Hepatocyte (in vitro differentiated cells): Measurements from ENCODE around the gene STEAP4. TPM values are rescaled to one million over a fixed set of nuclear protein-coding genes. Genes with fewer than 3 reads are reported as not detected.

Experiments
- DNase-seq: peaks from one replicate; pipeline ENCODE4 v3.0.0-alpha.2; 2016; ENCODE audit warnings: low spot score
- H2AFZ ChIP-seq: fragments of 200-600 bp; sonication (generic); 2 replicates; pipeline ENCODE4 v1.6.0; 2016; ENCODE audit warnings: antibody characterized with exemption, mild to moderate bottlenecking
- H3K27ac ChIP-seq: fragments of 200-600 bp; sonication (generic); 2 replicates; pipeline ENCODE4 v1.5.1; 2016; ENCODE audit warnings: mild to moderate bottlenecking
- H3K27me3 ChIP-seq: fragments of 200-600 bp; sonication (generic); 2 replicates; pipeline ENCODE4 v1.6.1; 2016
- H3K36me3 ChIP-seq: fragments of 200-600 bp; sonication (generic); replicated peaks from 2 replicates; pipeline ENCODE4 v1.5.1; 2016; ENCODE audit warnings: low read depth; ENCODE audit not compliant: insufficient read depth
- H3K4me1 ChIP-seq: fragments of 200-600 bp; sonication (generic); 2 replicates; pipeline ENCODE4 v1.5.1; 2016; ENCODE audit warnings: mild to moderate bottlenecking, moderate library complexity; ENCODE audit not compliant: insufficient read depth
- H3K4me2 ChIP-seq: fragments of 200-600 bp; sonication (generic); 2 replicates; pipeline ENCODE4 v1.6.0; 2016
- H3K4me3 ChIP-seq: fragments of 200-600 bp; sonication (generic); 2 replicates; pipeline ENCODE4 v1.5.1; 2016; ENCODE audit warnings: mild to moderate bottlenecking
- H3K79me2 ChIP-seq: fragments of 200-600 bp; sonication (generic); 2 replicates; pipeline ENCODE4 v1.6.0; 2017; ENCODE audit warnings: mild to moderate bottlenecking
- H3K9me2 ChIP-seq: fragments of 200-600 bp; sonication (generic); replicated peaks from 2 replicates; pipeline ENCODE4 v1.6.0; 2017; ENCODE audit warnings: mild to moderate bottlenecking; ENCODE audit not compliant: insufficient read depth
- H3K9me3 ChIP-seq: fragments of 200-600 bp; sonication (generic); 2 replicates; pipeline ENCODE4 v1.5.1; 2016; ENCODE audit warnings: low read depth, mild to moderate bottlenecking
- H4K20me1 ChIP-seq: fragments of 200-600 bp; sonication (generic); 2 replicates; pipeline ENCODE4 v1.6.0; 2016; ENCODE audit warnings: mild to moderate bottlenecking; ENCODE audit not compliant: insufficient read depth, poor library complexity, severe bottlenecking
- EZH2 ChIP-seq: fragments of 200-600 bp; sonication (generic); IDR thresholded peaks from 2 replicates; pipeline ENCODE4 v1.6.1; 2016; ENCODE audit warnings: antibody characterized with exemption, mild to moderate bottlenecking, borderline replicate concordance
- EZH2phosphoT487 ChIP-seq: fragments of 200-600 bp; sonication (generic); IDR thresholded peaks from one replicate; pipeline ENCODE4 v1.6.1; 2018; ENCODE audit warnings: antibody characterized with exemption, mild to moderate bottlenecking, low read depth, moderate library complexity; ENCODE audit not compliant: unreplicated experiment, severe bottlenecking
- WGBS: methylation state at CpG from one replicate; pipeline ENCODE4 v1.1.6; 2016; ENCODE audit warnings: low lambda C conversion rate; ENCODE audit errors: missing lambda C conversion rate; 5-methylcytosine and 5-hydroxymethylcytosine counted together
- polyA plus RNA-seq: library from polyadenylated mRNA; unstranded; fragments of >200 nt; fragmentation: Nextera tagmentation; extraction: Ambion mirVana; gene quantifications from 2 replicates; pipeline ENCODE4 v1.2.1, GENCODE V29; 2016
- total RNA-seq: library from RNA; depleted of rRNA; stranded (reverse); fragments of >200 nt; gene quantifications from 2 replicates; pipeline ENCODE4 v1.2.3, GENCODE V29; 2014
- TF ChIP-seq, protein P1 (sequence below): fragments of 200-600 bp; sonication (generic); IDR thresholded peaks from 2 replicates; pipeline ENCODE4 v1.5.1; 2016; ENCODE audit warnings: antibody characterized with exemption, mild to moderate bottlenecking; ENCODE audit not compliant: poor library complexity

Gene STEAP4
- total and polyA plus RNA-seq, 2 experiments from 2014 or later: 1.1 TPM; not detected in 1

DNA sequence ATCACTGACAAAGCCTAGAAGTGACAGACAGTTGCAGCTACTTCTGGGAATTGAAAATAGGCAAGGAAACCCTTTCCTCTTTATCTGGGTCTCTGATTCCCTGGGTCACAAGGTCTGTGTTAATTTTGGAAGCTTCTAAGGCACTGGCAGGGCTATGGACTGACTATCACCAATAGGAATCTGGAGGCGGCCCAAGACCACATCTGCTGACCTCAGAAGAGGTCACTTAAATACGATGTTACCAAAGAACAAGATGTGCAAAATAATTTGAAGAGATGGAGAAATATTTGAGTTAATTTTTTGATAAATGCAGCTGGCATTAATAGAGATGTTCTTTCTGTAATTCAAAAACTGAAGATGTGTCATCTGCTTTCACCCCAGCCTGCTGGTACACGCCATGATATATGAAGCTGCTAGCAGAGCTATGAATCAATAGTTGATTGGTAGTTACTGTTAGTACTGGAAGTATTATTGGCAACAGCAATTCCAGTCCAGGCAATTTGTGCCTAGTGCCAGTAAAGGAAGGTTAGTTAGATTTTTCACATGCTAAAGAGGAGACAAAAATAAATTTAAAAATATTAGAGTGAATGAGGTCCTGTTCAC, 5.5 kb upstream of the STEAP4 start:
- DNase-seq: no peak
- WGBS: 97% methylated on average over 3 of the region's 3 CpGs

DNA sequence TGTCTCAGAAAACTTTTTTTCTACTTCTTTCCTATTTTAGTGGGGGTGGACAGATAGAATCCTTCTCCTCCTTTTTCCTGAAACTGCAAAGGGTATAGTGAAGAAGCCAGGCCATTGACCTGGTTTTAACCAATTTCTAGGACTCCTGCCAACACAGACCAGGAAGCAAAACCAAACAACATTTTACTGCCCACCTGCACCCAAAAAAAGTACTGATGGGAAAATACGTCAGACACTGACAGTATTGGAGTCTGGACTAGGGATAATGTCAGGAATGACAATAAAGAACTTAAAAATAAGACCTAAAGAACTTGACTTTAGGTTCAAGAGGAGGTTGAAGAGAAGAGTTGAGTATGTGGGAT, 5.0 kb upstream of the STEAP4 start:
- Histone ChIP-seq H3K9me2 (no peaks in the 10 kb centered on the region), H3K79me2 (no peaks in the 10 kb centered on the region), H3K27ac (no peak overlapping the region), H3K4me2 (no peak overlapping the region), H3K27me3 (no peaks in the 10 kb centered on the region), H3K4me1 (peaks cover 5% of the 10 kb centered on the region), H4K20me1 (no peaks in the 10 kb centered on the region), H3K4me3 (no peak overlapping the region), H2AFZ (no peak overlapping the region), H3K36me3 (no peaks in the 10 kb centered on the region), H3K9me3 (no peaks in the 10 kb centered on the region)
- no peak for DNase-seq
- 77% methylated on average over 1 of the region's 1 CpG for WGBS
- TF ChIP-seq EZH2phosphoT487 (no peak), EZH2 (no peak)
- TF ChIP-seq, protein P1, sequence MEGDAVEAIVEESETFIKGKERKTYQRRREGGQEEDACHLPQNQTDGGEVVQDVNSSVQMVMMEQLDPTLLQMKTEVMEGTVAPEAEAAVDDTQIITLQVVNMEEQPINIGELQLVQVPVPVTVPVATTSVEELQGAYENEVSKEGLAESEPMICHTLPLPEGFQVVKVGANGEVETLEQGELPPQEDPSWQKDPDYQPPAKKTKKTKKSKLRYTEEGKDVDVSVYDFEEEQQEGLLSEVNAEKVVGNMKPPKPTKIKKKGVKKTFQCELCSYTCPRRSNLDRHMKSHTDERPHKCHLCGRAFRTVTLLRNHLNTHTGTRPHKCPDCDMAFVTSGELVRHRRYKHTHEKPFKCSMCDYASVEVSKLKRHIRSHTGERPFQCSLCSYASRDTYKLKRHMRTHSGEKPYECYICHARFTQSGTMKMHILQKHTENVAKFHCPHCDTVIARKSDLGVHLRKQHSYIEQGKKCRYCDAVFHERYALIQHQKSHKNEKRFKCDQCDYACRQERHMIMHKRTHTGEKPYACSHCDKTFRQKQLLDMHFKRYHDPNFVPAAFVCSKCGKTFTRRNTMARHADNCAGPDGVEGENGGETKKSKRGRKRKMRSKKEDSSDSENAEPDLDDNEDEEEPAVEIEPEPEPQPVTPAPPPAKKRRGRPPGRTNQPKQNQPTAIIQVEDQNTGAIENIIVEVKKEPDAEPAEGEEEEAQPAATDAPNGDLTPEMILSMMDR: no peak

More for the DNA sequence above, 5.5 kb upstream of the STEAP4 start:
- TF ChIP-seq, protein P1: no peak
- TF ChIP-seq EZH2phosphoT487 (no peak), EZH2 (no peak)
- Histone ChIP-seq H4K20me1 (no peaks in the 10 kb centered on the region), H3K79me2 (no peaks in the 10 kb centered on the region), H3K4me2 (no peak overlapping the region), H3K9me2 (no peaks in the 10 kb centered on the region), H3K4me1 (peaks cover 1% of the 10 kb centered on the region), H3K27me3 (no peaks in the 10 kb centered on the region), H3K36me3 (no peaks in the 10 kb centered on the region), H3K27ac (no peak overlapping the region), H2AFZ (no peak overlapping the region), H3K4me3 (no peak overlapping the region), H3K9me3 (no peaks in the 10 kb centered on the region)

DNA sequence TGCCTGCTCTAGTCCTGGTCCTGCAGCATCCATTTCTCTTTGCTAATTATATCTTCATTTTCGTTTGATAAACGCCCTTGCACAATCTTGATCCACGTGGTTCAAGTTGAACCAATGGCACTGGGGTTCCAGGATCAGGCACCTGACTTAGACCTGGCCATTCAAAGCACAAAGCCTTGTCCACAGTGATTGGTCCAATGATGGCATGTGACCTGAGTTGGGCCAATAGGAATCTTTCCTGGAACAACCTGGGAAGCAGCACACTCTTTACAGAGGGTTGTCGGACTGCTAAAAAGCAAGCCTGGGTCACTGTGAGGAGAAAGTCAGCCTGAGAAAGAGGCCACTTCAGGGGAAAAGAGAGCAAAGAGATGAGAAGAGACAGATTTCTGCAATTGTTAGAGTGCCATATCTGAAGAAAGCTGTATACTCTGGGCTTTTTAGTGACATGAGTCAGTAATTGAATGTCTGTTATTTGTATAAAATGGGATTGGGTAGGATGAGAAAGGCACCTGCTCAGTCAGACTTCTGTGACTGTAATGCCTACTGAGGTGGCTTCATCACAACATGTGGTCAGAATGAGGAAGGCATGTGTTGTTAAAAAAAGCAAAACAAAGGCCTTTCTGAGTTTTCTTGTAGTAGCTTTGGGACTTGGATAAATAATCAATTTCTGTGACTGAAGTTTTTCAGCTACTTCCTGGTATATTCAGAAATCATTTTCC, 4.4 kb upstream of the STEAP4 start:
- WGBS: 94% methylated on average over 4 of the region's 4 CpGs
- Histone ChIP-seq H3K9me3 (no peaks in the 10 kb centered on the region), H3K27ac (no peak overlapping the region), H2AFZ (no peak overlapping the region), H3K79me2 (no peaks in the 10 kb centered on the region), H4K20me1 (no peaks in the 10 kb centered on the region), H3K4me2 (no peak overlapping the region), H3K4me3 (no peak overlapping the region), H3K4me1 (peaks cover 5% of the 10 kb centered on the region), H3K36me3 (no peaks in the 10 kb centered on the region), H3K9me2 (no peaks in the 10 kb centered on the region), H3K27me3 (peaks cover 3% of the 10 kb centered on the region)
- TF ChIP-seq, protein P1: no peak
- no peak for DNase-seq
